NCI-H1694 treated with DMSO at 0.1 percent for 48 hours (cell line): Measurements from ENCODE around the gene ABCG2.

Experiments
- DNase-seq: peaks from one replicate; lab custom pipeline; 2025; lab: John Stamatoyannopoulos, UW

Gene ABCG2

DNA sequence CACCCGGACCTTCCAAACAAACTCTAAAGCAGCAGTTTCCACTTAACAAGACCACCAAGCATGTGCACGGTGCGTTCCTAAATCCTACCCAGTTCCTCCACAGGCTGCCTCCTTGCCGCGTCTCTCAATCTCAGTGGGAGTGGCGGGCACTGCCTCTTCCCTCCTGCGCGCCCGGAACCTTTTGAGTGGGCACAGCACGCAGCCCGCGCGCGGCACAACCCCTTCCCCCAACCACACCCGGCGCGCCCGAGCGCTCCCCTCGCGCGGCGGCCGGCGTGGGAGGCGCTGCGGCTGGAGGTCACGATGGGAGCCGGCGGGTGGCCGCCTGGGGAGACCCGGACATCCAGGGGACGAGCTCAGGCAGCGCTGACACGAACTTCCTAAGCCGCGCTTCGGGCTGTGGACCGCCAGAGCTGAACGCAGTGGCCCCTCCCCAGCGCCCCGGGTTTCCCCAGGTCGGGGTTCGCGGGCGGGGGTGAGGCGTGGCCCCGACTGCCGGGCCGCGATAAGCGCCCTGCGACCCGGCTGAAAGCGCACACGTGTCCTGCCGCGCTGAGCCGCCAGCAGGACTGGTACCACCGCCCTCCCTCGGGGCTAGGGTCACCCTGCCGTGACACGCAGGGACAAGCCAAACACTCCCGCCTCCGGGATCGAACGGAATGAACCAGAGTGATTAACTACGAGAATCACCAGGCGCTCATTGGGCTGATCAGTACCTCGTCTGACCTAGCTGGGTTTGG, at the start of gene ABCG2:
Gene ABCG2 (minus strand): TSS at position 151 of the 740 bp plus-strand sequence. CDS start 18,644 bp downstream, outside the sequence.
- DNase-seq, result no peak

GRCh38 chr4:88208156-88208555, 49.7 kb upstream of the ABCG2 start:
- no peak for DNase-seq

DNA sequence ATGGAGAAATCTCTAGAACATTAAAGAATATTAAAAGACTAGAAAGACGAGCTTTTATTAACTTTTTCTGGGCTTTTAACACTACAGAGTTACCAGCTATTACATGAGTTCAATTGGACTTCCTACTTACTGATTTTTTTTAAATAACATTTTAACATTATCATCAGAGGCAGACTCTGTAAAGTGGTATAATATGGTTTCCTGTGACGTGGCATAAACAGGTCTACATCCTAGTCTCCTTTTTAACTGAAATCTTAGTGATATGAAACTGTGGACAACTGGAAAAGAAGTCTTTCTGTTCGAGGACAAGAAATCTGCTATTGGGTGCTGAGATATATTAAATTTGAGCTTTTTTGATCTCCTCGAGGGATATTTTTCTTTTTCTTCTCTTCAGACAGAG, 48.7 kb upstream of the ABCG2 start:
- no peak for DNase-seq

DNA sequence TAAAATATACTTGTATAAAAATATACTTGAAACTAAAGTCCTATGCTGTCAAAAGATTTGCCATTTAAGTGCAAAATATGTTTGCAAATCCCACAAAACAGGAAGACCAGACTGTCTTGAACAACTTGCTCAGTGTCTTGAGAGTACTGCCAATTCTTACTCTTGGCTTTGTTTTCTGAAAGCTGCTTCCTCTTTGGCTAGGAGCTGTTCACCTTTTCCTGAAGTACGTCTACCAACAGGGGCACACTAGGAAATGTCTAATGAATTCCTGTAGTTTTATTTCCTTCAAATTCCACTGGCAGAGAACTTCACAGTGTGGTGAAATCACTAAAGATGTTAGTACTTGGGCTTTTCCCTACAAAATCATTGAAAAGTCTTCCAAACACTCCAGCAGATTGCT, 46.4 kb upstream of the ABCG2 start:
- DNase-seq, result no peak

GRCh38 chr4:88202443-88202842, 44.0 kb upstream of the ABCG2 start:
- no peak for DNase-seq

- no peak for DNase-seq
Measured at GRCh38 chr4:88200186-88200585, 41.7 kb upstream of the ABCG2 start.

DNA sequence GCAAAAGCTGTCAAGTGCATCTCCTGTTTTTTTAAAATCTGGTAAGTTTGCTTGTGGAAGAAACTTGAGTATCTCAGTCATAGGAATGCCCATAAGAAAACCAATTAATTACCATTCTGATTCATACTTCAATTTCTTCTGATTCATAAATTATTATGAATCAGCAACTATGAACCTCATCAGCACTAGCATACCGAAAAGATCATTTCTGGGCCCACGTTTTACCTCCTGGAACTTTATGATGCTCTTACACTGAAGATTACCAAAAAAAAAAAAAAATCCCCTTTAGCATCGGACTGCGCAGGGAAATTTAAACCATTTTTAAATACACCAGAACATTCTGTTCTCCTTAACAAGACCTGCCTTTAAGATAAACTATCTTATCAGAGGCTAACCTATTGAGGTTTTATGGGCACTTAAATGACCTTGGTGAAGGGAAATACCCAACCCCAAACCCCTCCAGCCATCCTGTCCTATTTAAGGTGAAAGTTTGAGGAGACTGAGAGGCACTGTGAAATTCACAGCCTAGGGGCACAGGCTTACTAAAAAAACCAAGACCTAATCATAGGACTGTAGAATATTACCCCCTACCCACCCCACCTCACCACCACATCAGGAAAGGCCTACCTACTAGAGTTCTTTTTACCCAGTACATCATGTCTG, 38.2 kb upstream of the ABCG2 start:
- DNase-seq, result no peak

- DNase-seq, result no peak
Measured at GRCh38 chr4:88196013-88196365, 37.5 kb upstream of the ABCG2 start.

GRCh38 chr4:88195328-88196012, 37.0 kb upstream of the ABCG2 start:
- no peak for DNase-seq

DNA sequence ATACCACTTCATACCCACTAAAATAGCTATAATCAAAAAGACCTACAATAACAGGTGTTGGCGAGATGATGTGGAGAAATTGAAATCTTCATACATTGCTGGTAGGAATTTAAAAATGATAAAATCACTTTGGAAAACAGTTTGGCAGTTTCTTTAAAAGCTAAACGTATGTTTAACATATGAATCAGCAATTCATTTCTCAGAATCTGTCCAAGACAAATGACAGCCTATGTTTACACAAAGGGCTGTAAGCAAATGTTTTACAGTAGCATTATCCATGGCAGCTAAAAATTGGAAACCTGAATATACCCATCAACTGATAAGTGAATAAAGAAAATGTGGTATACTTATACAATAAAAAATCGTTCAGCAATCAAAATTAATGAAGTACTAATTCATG, 33.0 kb upstream of the ABCG2 start:
- DNase-seq, result no peak

DNA sequence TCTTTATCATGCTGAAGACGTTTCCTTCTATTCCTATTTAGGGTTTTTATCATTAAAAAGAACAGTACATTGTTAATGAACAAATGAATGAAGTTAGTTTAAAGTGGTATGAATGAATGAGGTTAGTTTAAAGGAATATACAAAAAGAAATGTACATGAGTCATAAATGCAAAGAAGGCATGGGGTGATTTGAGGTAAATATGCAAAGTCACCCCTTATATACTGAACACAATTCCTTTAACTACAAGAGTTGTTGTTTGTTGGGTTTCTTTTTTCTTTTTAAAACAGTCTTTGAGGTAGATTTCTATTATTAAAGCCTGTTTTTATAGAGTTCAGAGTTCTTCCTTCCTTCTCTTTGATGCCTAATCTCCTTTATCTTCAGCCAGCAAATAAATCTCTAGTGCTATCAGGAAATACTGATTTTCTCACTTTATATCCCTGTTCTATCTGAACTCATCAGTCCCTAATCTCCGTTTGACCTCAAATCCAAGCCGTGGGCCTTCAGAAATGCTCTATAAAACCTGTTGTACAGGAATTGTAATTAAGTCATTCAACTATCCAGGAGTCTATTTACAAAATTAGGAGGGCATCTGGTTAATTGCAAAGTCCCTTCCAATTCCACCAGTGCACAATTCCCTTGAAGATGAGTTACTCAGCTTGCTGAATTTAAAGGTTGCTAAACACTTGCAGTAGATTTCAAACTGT, 31.6 kb upstream of the ABCG2 start:
- no peak for DNase-seq

DNA sequence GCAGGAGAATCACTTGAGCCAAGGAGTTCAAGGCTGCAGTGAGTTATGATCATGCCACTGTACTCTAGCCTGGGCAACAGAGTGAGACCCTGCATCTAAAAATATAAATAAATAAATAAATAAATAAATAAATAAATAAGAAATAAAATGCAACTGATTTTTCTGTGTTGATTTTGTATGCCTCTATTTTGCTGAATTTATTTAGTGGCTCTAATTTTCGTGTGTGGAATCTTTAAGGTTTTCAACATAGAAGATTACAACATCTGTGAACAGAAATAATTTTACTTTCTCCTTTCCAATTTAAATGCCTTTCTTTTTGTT, 30.9 kb upstream of the ABCG2 start:
- no peak for DNase-seq

- DNase-seq, result no peak
Measured at GRCh38 chr4:88188738-88189417, 30.4 kb upstream of the ABCG2 start.

DNA sequence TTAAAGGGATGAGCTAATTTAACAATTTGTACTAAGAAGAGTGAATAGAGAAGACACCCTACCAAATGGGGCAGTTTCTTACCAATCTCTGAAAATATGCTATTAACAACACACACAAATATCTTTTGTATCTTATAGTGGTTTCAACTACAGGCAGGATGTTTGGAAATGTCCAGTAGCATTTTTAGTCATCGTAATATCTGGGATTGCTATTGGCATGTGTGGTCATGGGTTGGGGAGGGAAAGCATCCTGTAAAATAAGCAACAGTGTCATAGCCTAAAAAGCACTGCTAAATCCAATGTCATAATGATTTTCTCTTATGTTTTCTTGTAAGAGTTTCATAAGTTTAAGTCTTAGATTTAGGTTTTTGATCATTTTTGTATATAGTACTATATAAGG, 29.3 kb upstream of the ABCG2 start:
- DNase-seq, result no peak

GRCh38 chr4:88185906-88186305, 27.5 kb upstream of the ABCG2 start:
- DNase-seq, result no peak

GRCh38 chr4:88179261-88179660, 20.8 kb upstream of the ABCG2 start:
- DNase-seq, result no peak

DNA sequence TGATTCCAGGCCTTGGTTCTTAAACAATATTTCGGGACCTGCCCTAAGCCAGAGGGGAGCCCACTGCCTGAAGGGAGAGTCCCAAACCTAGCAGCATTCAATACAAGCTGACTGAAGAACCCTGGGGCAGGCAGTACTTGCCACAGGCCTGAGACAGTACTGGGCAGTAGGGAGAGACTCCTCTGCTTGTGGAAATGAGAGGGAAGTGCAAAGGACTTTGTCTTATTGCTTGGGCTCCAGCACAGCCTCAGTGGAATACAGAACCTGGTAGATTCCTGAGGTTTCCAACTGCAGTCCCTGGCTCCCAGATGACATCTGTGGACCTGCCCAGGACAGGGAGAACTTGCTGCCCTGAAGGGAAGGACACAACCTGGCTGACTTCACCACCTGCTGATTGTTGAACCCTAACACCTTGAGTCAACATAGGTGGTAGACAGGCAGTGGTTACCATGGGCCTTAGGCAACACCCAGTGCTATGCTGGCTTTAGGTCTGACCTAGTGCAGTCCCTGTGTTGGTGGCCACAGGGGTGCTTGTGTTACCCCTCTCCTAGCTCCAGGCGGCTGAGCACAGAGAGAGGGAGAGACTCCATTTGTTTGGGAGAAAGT, 20.3 kb upstream of the ABCG2 start:
- DNase-seq, result no peak

DNA sequence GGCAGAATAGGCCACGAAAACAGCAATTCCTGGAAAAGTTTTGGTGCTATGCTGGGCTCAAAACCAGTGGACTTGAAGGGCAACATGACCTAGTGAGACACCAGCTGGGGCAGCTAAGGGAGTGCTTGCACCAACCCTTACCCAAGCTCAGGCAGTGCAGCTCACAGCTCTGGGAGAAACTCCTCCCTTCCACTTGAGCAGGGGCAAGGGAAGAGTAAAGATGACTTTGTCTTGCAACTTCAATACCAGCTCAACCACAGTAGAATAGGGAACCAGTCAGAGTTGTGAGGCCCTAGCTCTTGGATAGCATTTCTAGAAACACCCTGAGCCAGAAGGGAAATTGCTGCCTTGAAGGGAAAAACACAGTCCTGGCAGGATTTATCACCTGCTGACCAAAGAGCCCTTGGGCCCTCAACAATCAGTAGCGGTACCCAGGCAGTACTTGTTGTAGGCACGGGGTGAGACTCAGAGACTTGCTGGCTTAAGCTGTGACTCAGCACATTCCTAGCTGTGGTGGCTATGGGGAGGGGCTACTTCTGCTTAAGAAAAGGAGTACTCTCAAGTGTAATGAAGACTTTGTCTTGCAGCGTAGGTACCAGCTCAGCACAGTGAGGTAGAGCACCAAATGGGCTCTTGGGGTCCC, 19.7 kb upstream of the ABCG2 start:
- DNase-seq, result no peak

DNA sequence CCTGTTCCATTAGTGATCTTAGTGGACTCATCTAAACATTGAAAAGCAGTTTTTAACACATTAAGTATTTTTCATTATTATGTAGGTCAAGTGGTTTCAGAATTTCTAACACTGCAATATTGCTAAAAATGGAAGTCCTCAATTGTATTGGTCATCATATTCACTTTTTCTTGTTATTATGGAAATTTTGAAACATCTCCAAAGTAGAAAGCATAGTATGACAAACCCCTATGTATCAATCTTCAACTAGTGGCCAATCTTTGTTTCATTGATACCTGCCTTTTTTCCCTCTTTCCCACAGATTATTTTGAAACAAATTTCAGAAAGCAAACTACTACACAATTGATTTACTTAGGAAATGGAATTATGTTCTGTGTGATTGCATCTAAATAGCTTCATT, 14.5 kb upstream of the ABCG2 start:
- no peak for DNase-seq

- DNase-seq, result no peak
Measured at GRCh38 chr4:88171206-88171605, 12.8 kb upstream of the ABCG2 start.

GRCh38 chr4:88169298-88169697, 10.9 kb upstream of the ABCG2 start:
- DNase-seq, result no peak
